Heart left ventricle (tissue), 16 donors: ENCODE measurements around the gene PLCH1. TPM values are rescaled to one million over a fixed set of nuclear protein-coding genes. Genes with fewer than 3 reads are reported as not detected.

Experiments
- ATAC-seq, 4 donors: fragments of 200-7000 bp; cut with Tn5 transposase; one replicate each; pipeline ENCODE4 v1.9.1; 2020 to 2022; ENCODE audit warnings: moderate library complexity in 4 of 4, mild to moderate bottlenecking in 3 of 4, moderate number of reproducible peaks in 1 of 4
- DNase-seq, 5 donors: peaks; one replicate each; pipeline ENCODE4 v3.0.0-alpha.2; 2020
- H3K27ac ChIP-seq, 12 donors: fragments of 200-600 bp; sonication (generic) in 4 of 12; one replicate each; pipeline versions ENCODE4 v1.5.0 to v1.8.0; 2016 to 2022; ENCODE audit warnings: mild to moderate bottlenecking in 2 of 12
- H3K27me3 ChIP-seq, 9 donors: fragments of 200-600 bp; sonication (generic) in 2 of 9; one replicate each; pipeline versions ENCODE4 v1.5.1 to v1.8.0; 2016 to 2022; ENCODE audit warnings: mild to moderate bottlenecking in 3 of 9
- H3K36me3 ChIP-seq, 9 donors: fragments of 200-600 bp; sonication (generic) in 2 of 9; one replicate each; pipeline versions ENCODE4 v1.5.0 to v1.8.0; 2018 to 2022; ENCODE audit warnings: mild to moderate bottlenecking in 2 of 9
- H3K4me1 ChIP-seq, 12 donors: fragments of 200-600 bp; sonication (generic) in 4 of 12; one replicate each; pipeline versions ENCODE4 v1.5.0 to v1.8.0; 2016 to 2022; ENCODE audit warnings: mild to moderate bottlenecking in 3 of 12
- H3K4me3 ChIP-seq, 12 donors: fragments of 200-600 bp; sonication (generic) in 4 of 12; one replicate each; pipeline versions ENCODE4 v1.5.0 to v1.8.0; 2017 to 2022; ENCODE audit warnings: mild to moderate bottlenecking in 9 of 12, moderate library complexity in 4 of 12
- H3K9me3 ChIP-seq, 12 donors: fragments of 200-600 bp; sonication (generic) in 4 of 12; one replicate each; pipeline versions ENCODE4 v1.5.0 to v1.8.0; 2016 to 2022; ENCODE audit warnings: mild to moderate bottlenecking in 1 of 12
- POLR2A ChIP-seq, 2 donors: fragments of 450-650 bp; IDR thresholded peaks; one replicate each; pipeline ENCODE4 v1.6.1; 2017; ENCODE audit warnings: antibody characterized with exemption in 2 of 2, mild to moderate bottlenecking in 2 of 2, moderate library complexity in 2 of 2
- WGBS, 4 donors: extraction: QIAGEN DNeasy Blood & Tissue Kit in 2 of 4; methylation state at CpG; one replicate each; pipeline versions ENCODE4 v1.1.5 to v1.1.7; 2013 to 2018; 5-methylcytosine and 5-hydroxymethylcytosine counted together
- intact Hi-C, 10 donors: fragments of 100-400 bp; cut with DNase I; formaldehyde crosslinking; loops; one replicate each; pipeline versions ENCODE4 v1.11.1 to v1.14.2; 2022
- polyA plus RNA-seq, 2 donors: library from polyadenylated mRNA; stranded (reverse); fragments of 200-250 nt; gene quantifications; one replicate each; pipeline ENCODE4 v1.2.3, GENCODE V29; 2013
- total RNA-seq, 9 donors: library from RNA; depleted of rRNA in 2 of 9; stranded (reverse); fragments of >200 nt in 2 of 9; fragmentation: NEBNext Ultra II Directional in 3 of 9; extraction: Animal tissue kit (Norgen Biotek cat#: 25700) in 3 of 9; gene quantifications; one replicate each; pipeline versions ENCODE4 v1.1.0 to v1.2.4, GENCODE V29; 2016 to 2023
- TF ChIP-seq, protein P1 (sequence below), 12 donors: fragments of 200-600 bp; sonication (generic) in 4 of 12; IDR thresholded peaks; one replicate each; pipeline versions ENCODE4 v1.5.0 to v1.8.0; 2018 to 2022; ENCODE audit warnings: antibody characterized with exemption in 12 of 12, mild to moderate bottlenecking in 5 of 12
- donor health status: ischemic (EF 13 %, LVEDD 7.1; RV severe dilation, severe dysfunction).
- donor health status: healthy with polysubstance abuse.
- donor health status: DM: no; HTN: yes; CAD: no.
- donor health status: DM: no; HTN: no; CAD: no.
- donor health status: ischemic (EF 25% LVEDD 6.9; RV normal size, moderate dysfunction).
- donor health status: ischemic (EF 25% LVEDD 5.7; RV mildly dilated, moderate dysfunction).
- donor health status: healthy.
- donor health status: DM: yes; HTN: yes; CAD: no.
- donor health status: ischemic (EF 35%, LVEDD 5.7; RV mildly dilated, moderate dysfunction).
- donor health status: nonischemic (EF 11% LVEDD 7.7; RV severe dilation, severe dysfunction).
- donor health status: DM: yes; HTN: yes; CAD: no.
- donor health status: PGD.
- donor health status: ischemic (EF 29% LVEDD 5.4; RV normal size, mild dysfunction).
- donor health status: nonischemic (EF 23%, LVEDD 6.1; RV moderate dilation, normal function).

The PLCH1 gene
- total and polyA plus RNA-seq, 11 donors: 0.07 to 2.7 (median 0.23) TPM

GRCh38 chr3:155416500-155417118 lies 328.3 kb downstream of the PLCH1 start:
- Histone ChIP-seq H3K27me3 (no peaks in the 10 kb centered on the region), H3K4me1 (peaks cover 0 to 9% (median 0%) of the 10 kb centered on the region in 12 donors), H3K4me3 (no peak overlapping the region), H3K9me3 (no peaks in the 10 kb centered on the region), H3K27ac (no peak overlapping the region), H3K36me3 (no peaks in the 10 kb centered on the region)
- intact Hi-C loops: no loop called here
- DNase-seq (no peak), ATAC-seq (no peak)
- TF ChIP-seq POLR2A (IDR thresholded peaks at IDR 0.05): no peak
- TF ChIP-seq, protein P1, sequence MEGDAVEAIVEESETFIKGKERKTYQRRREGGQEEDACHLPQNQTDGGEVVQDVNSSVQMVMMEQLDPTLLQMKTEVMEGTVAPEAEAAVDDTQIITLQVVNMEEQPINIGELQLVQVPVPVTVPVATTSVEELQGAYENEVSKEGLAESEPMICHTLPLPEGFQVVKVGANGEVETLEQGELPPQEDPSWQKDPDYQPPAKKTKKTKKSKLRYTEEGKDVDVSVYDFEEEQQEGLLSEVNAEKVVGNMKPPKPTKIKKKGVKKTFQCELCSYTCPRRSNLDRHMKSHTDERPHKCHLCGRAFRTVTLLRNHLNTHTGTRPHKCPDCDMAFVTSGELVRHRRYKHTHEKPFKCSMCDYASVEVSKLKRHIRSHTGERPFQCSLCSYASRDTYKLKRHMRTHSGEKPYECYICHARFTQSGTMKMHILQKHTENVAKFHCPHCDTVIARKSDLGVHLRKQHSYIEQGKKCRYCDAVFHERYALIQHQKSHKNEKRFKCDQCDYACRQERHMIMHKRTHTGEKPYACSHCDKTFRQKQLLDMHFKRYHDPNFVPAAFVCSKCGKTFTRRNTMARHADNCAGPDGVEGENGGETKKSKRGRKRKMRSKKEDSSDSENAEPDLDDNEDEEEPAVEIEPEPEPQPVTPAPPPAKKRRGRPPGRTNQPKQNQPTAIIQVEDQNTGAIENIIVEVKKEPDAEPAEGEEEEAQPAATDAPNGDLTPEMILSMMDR (IDR thresholded peaks at IDR 0.05): no peak
- 89 to 94% (median 90%) methylated on average over 8 of the region's 8 CpGs for WGBS, 4 donors

- no peak for DNase-seq
- peaks cover 0 to 11% (median 0%) of the 10 kb centered on the region in 12 donors for H3K4me1 ChIP-seq
- 38 to 59% (median 43%) methylated on average over 3 of the region's 3 CpGs for WGBS, 4 donors
- no peak overlapping the region for H3K27ac ChIP-seq
- H3K27me3 ChIP-seq: no peaks in the 10 kb centered on the region
- no peak for TF ChIP-seq POLR2A (IDR thresholded peaks at IDR 0.05)
- TF ChIP-seq, protein P1 (IDR thresholded peaks at IDR 0.05): no peak
- no peaks in the 10 kb centered on the region for H3K9me3 ChIP-seq
- no peak overlapping the region for H3K4me3 ChIP-seq
- H3K36me3 ChIP-seq: no peaks in the 10 kb centered on the region
- intact Hi-C loops: no loop called here
- no peak for ATAC-seq
Observed at GRCh38 chr3:155412904-155413303, 332.0 kb downstream of the PLCH1 start.

GRCh38 chr3:155411500-155412223 lies 333.2 kb downstream of the PLCH1 start:
- no peak for TF ChIP-seq POLR2A (IDR thresholded peaks at IDR 0.05)
- TF ChIP-seq, protein P1 (IDR thresholded peaks at IDR 0.05): no peak
- H3K27ac ChIP-seq: no peak overlapping the region
- ATAC-seq: peak; percentile 47 to 83 (median 64)
- H3K27me3 ChIP-seq: no peaks in the 10 kb centered on the region
- no peaks in the 10 kb centered on the region for H3K9me3 ChIP-seq
- intact Hi-C loops: no loop called here
- no peak for DNase-seq
- peaks cover 0 to 11% (median 0%) of the 10 kb centered on the region in 12 donors for H3K4me1 ChIP-seq
- H3K36me3 ChIP-seq: no peaks in the 10 kb centered on the region
- no peak overlapping the region for H3K4me3 ChIP-seq
- 52 to 65% (median 60%) methylated on average over 4 to 5 of the region's 5 CpGs for WGBS, 4 donors

DNA sequence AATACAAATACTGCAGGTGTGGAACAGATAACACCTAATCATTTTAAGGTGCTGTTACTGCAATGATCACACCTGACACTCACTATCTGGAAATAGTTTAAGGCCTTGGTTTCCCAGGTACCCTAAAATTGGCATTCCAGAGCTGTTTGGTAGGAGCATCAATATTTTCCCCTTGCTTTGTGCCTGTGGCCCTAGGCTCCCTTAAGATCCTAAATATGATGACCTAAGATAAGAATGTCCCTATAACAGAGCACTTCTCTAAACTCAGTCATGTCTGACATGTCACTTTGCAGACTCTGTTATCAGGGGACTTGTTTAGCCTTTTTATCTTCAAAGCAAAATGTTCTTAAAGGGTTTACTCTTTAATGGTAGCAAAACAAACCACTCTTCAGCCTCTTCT lies 335.5 kb downstream of the PLCH1 start:
- Histone ChIP-seq H3K4me3 (no peak overlapping the region), H3K4me1 (peaks cover 0 to 11% (median 0%) of the 10 kb centered on the region in 12 donors), H3K27ac (no peak overlapping the region), H3K27me3 (no peaks in the 10 kb centered on the region), H3K36me3 (no peaks in the 10 kb centered on the region), H3K9me3 (no peaks in the 10 kb centered on the region)
- ATAC-seq (no peak), DNase-seq (no peak)
- TF ChIP-seq POLR2A (IDR thresholded peaks at IDR 0.05): no peak
- TF ChIP-seq, protein P1 (IDR thresholded peaks at IDR 0.05): no peak
- intact Hi-C loops: no loop called here
